A673 (cell line): ENCODE data around the gene LRP6. TPM values are rescaled to one million over a fixed set of nuclear protein-coding genes. Genes with fewer than 3 reads are reported as not detected.
A peak's percentile ranks its signal among the peaks of the same experiment; 100 is the strongest.
"Not testable (repeated sequence)": the region's sequence is repeated elsewhere in the genome, so short reads cannot be mapped to it uniquely, and the experiment has no call there.

ENCODE experiments used
- BruUV-seq: library from RNA; stranded (reverse); fragments of 400-500 nt; replicated peaks from 2 replicates; lab custom pipeline; 2021; lab: Mats Ljungman, UMichigan
- CTCF ChIA-PET: fragments of 300-600 bp; sonication (Branson Sonifier 250); formaldehyde crosslinking; loops from one replicate; lab custom pipeline; 2022; ENCODE audit warnings: antibody characterized with exemption; lab: Charles Lee
- POLR2A ChIA-PET: fragments of 300-600 bp; sonication (Branson Sonifier 250); formaldehyde crosslinking; loops from one replicate; lab custom pipeline; 2022; ENCODE audit warnings: antibody characterized with exemption; ENCODE audit not compliant: low non-redundant PET; lab: Charles Lee
- DNase-seq: peaks from one replicate; pipeline ENCODE4 v3.0.0-alpha.2; 2015; ENCODE audit warnings: low spot score
- H3K27ac ChIP-seq: fragments of 200-600 bp; sonication (generic); 2 replicates; pipeline ENCODE4 v1.5.1; 2016; ENCODE audit warnings: mixed run types, low read depth, mild to moderate bottlenecking, mixed read lengths, antibody characterized with exemption, low read length; ENCODE audit not compliant: poor library complexity, severe bottlenecking
- H3K27me3 ChIP-seq: fragments of 200-600 bp; sonication (generic); replicated peaks from 2 replicates; pipeline ENCODE4 v1.6.1; 2017; ENCODE audit warnings: mixed run types, low read depth, mild to moderate bottlenecking, mixed read lengths, antibody characterized with exemption, low read length; ENCODE audit not compliant: insufficient read depth, poor library complexity
- H3K36me3 ChIP-seq: fragments of 200-600 bp; sonication (generic); 2 replicates; pipeline ENCODE4 v1.6.1; 2016; ENCODE audit warnings: mixed run types, mild to moderate bottlenecking, mixed read lengths, antibody characterized with exemption, low read length; ENCODE audit not compliant: insufficient read depth, poor library complexity, severe bottlenecking
- H3K4me1 ChIP-seq: fragments of 200-600 bp; sonication (generic); 2 replicates; pipeline ENCODE4 v1.6.1; 2017; ENCODE audit warnings: mixed run types, mild to moderate bottlenecking, mixed read lengths, antibody characterized with exemption, low read length; ENCODE audit not compliant: insufficient read depth, poor library complexity, severe bottlenecking
- H3K4me3 ChIP-seq: fragments of 200-600 bp; sonication (generic); 2 replicates; pipeline ENCODE4 v1.5.1; 2016; ENCODE audit warnings: low read depth, mixed run types, mild to moderate bottlenecking, mixed read lengths, low read length; ENCODE audit not compliant: poor library complexity, severe bottlenecking
- H3K9me3 ChIP-seq: fragments of 200-600 bp; sonication (generic); 2 replicates; pipeline ENCODE4 v1.6.1; 2016; ENCODE audit warnings: mixed run types, low read depth, mild to moderate bottlenecking, mixed read lengths, antibody characterized with exemption, low read length; ENCODE audit not compliant: poor library complexity, severe bottlenecking
- CTCF ChIP-seq: fragments of 300-800, 200-600 bp; sonication (generic); conservative IDR thresholded peaks from 2 replicates; pipeline ENCODE4 v1.5.1; 2017; ENCODE audit warnings: low read depth, mild to moderate bottlenecking, antibody characterized with exemption, low read length, moderate library complexity, mixed read lengths
- EZH2 ChIP-seq: fragments of 200-600 bp; sonication (generic); IDR thresholded peaks from 2 replicates; pipeline ENCODE4 v1.6.1; 2017; ENCODE audit warnings: borderline replicate concordance, low read depth, mild to moderate bottlenecking, mixed read lengths, antibody characterized with exemption, low read length; ENCODE audit not compliant: poor library complexity, severe bottlenecking
- intact Hi-C: fragments of 100-400 bp; cut with micrococcal nuclease; formaldehyde crosslinking; loops from one replicate; pipeline ENCODE4 v1.10.0; 2022; ENCODE audit not compliant: unreplicated experiment
- total RNA-seq: library from RNA; stranded (reverse); gene quantifications from 2 replicates; pipeline ENCODE4 v1.2.3, GENCODE V29; 2021

The LRP6 gene
- total RNA-seq, 1 experiment from 2014 or later: 97.4 TPM

- ChIA-PET POLR2A (no interaction called here), CTCF (no interaction called here)
- intact Hi-C loops: no loop called here
- no peak overlapping the region for H3K4me3 ChIP-seq
- peaks cover 29% of the 10 kb centered on the region for H3K4me1 ChIP-seq
- peak overlapping the region; percentile 9 for H3K27ac ChIP-seq
- TF ChIP-seq EZH2 (no peak), CTCF (peak; percentile 34; the same call in 1 of the 2 replicates)
- no peaks in the 10 kb centered on the region for H3K27me3 ChIP-seq
- peaks cover 65% of the 10 kb centered on the region for H3K36me3 ChIP-seq
- BruUV-seq: no TSS peak
- peak; percentile 36 for DNase-seq
- no peaks in the 10 kb centered on the region for H3K9me3 ChIP-seq
Observed at GRCh38 chr12:12153596-12153995, 113.2 kb downstream of the LRP6 start.

- no peak for DNase-seq
- BruUV-seq: no TSS peak
- Histone ChIP-seq H3K36me3 (peaks cover 71% of the 10 kb centered on the region), H3K27ac (no peak overlapping the region), H3K4me1 (no peaks in the 10 kb centered on the region), H3K27me3 (no peaks in the 10 kb centered on the region), H3K4me3 (no peak overlapping the region), H3K9me3 (no peaks in the 10 kb centered on the region)
- TF ChIP-seq CTCF (no peak), EZH2 (no peak)
- ChIA-PET CTCF (no interaction called here), POLR2A (no interaction called here)
- intact Hi-C loops: loop anchor here (10.0 kb wide), 1 partner anchor 118 kb away; the partner anchor contains the start of gene LRP6
Observed at GRCh38 chr12:12147111-12147510, 119.7 kb downstream of the LRP6 start.

GRCh38 chr12:12144531-12144930, 122.3 kb downstream of the LRP6 start:
- intact Hi-C loops: loop anchor here (10.0 kb wide), 1 partner anchor 120 kb away; the partner anchor contains the start of gene LRP6
- POLR2A ChIA-PET, CTCF ChIA-PET: not testable (repeated sequence)

GRCh38 chr12:12141000-12141399, 125.8 kb downstream of the LRP6 start:
- ChIA-PET CTCF (interaction anchor here (0.7 kb wide), 1 partner anchor 1016 kb away, joined by 7 read pairs; no protein-coding TSS in a partner anchor), POLR2A (no interaction called here)
- Histone ChIP-seq H3K27ac (no peak overlapping the region), H3K4me3 (no peak overlapping the region), H3K27me3 (no peaks in the 10 kb centered on the region), H3K4me1 (no peaks in the 10 kb centered on the region), H3K36me3 (peaks cover 49% of the 10 kb centered on the region), H3K9me3 (no peaks in the 10 kb centered on the region)
- no TSS peak for BruUV-seq
- no peak for TF ChIP-seq EZH2
- no peak for TF ChIP-seq CTCF
- intact Hi-C loops: loop anchor here (10.0 kb wide), 1 partner anchor 124 kb away; the partner anchor contains the start of gene LRP6
- no peak for DNase-seq

More at GRCh38 chr12:12144531-12144930, 122.3 kb downstream of the LRP6 start:
- not testable (repeated sequence) for DNase-seq, H3K4me1 ChIP-seq, H3K4me3 ChIP-seq, H3K27me3 ChIP-seq, BruUV-seq, H3K27ac ChIP-seq, H3K9me3 ChIP-seq
- peaks cover 66% of the 10 kb centered on the region for H3K36me3 ChIP-seq
